Measurements from ENCODE around the gene ATMIN. TPM values are rescaled to one million over a fixed set of nuclear protein-coding genes. Genes with fewer than 3 reads are reported as not detected.

ATMIN gene
- total and polyA plus RNA-seq, 2 donors (not counting 1 experiment from before 2014, with no cell fraction given), result 7.5 to 31.5 TPM

- DNase-seq (no peak), ATAC-seq (ENCODE audit: low read depth) (no peak)
- Histone ChIP-seq H3K4me2 (replicated peaks; ENCODE audit: low read depth, low read length, poor library complexity, severe bottlenecking) (no peak overlapping the region), H4K20me1 (ENCODE audit: control insufficient read depth, insufficient read depth, low read length, poor library complexity, severe bottlenecking) (no peaks in the 10 kb centered on the region), H3K36me3 (replicated peaks in 1 of 2; ENCODE audit: control extremely low read depth in 1 of 2, control insufficient read depth in 1 of 2, extremely low read depth in 1 of 2, insufficient read depth in 2 of 2, low read length in 1 of 2) (peaks cover 0 to 8% of the 10 kb centered on the region in 2 experiments), H3K27ac (ENCODE audit: low read length in 2 of 2) (no peak overlapping the region), H3K27me3 (replicated peaks in 1 of 4; ENCODE audit: control extremely low read depth in 1 of 4, control insufficient read depth in 3 of 4, insufficient read depth in 4 of 4, low read length in 3 of 4) (no peaks in the 10 kb centered on the region), H3K4me3 (ENCODE audit: control extremely low read depth in 1 of 5, extremely low read depth in 1 of 5, insufficient read depth in 1 of 5, low read depth in 2 of 5, low read length in 4 of 5) (no peak overlapping the region), H3K9ac (ENCODE audit: low read length) (no peak overlapping the region), H3K9me3 (ENCODE audit: control extremely low read depth in 1 of 3, control insufficient read depth in 2 of 3, insufficient read depth in 1 of 3, low read length in 2 of 3) (no peaks in the 10 kb centered on the region), H2AFZ (ENCODE audit: insufficient read depth, low read depth, low read length, poor library complexity, severe bottlenecking) (no peak overlapping the region), H3K4me1 (ENCODE audit: control insufficient read depth in 2 of 2, insufficient read depth in 2 of 2, low read length in 2 of 2) (peaks cover 4 to 5% of the 10 kb centered on the region in 2 donors), H3K79me2 (ENCODE audit: control insufficient read depth, insufficient read depth, low read length) (peaks cover 77% of the 10 kb centered on the region)
- Mint-ChIP-seq H3K27me3 (no peaks in the 10 kb centered on the region), H3K4me3 (no peak overlapping the region), H3K9me3 (ENCODE audit: insufficient read depth) (no peaks in the 10 kb centered on the region), H3K4me1 (peaks cover 23% of the 10 kb centered on the region), H3K27ac (no peak overlapping the region)
- no peak for TF ChIP-seq EZH2 (IDR thresholded peaks at IDR 0.05; ENCODE audit: borderline replicate concordance, insufficient read depth, low read depth, low read length, poor library complexity, severe bottlenecking)
- TF ChIP-seq, protein P1, sequence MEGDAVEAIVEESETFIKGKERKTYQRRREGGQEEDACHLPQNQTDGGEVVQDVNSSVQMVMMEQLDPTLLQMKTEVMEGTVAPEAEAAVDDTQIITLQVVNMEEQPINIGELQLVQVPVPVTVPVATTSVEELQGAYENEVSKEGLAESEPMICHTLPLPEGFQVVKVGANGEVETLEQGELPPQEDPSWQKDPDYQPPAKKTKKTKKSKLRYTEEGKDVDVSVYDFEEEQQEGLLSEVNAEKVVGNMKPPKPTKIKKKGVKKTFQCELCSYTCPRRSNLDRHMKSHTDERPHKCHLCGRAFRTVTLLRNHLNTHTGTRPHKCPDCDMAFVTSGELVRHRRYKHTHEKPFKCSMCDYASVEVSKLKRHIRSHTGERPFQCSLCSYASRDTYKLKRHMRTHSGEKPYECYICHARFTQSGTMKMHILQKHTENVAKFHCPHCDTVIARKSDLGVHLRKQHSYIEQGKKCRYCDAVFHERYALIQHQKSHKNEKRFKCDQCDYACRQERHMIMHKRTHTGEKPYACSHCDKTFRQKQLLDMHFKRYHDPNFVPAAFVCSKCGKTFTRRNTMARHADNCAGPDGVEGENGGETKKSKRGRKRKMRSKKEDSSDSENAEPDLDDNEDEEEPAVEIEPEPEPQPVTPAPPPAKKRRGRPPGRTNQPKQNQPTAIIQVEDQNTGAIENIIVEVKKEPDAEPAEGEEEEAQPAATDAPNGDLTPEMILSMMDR (IDR thresholded peaks at IDR 0.05), result no peak
- CTCF ChIA-PET, result no interaction called here
- intact Hi-C loops (cut with micrococcal nuclease), result no loop called here
- POLR2A ChIA-PET, result interaction anchor here (0.6 kb wide), 1 partner anchor 19 kb away, joined by 3 read pairs; no protein-coding TSS in a partner anchor
Observed at GRCh38 chr16:80993834-80994233, 41.8 kb upstream of the ATMIN start.

- no peak for TF ChIP-seq EZH2 (IDR thresholded peaks at IDR 0.05; ENCODE audit: borderline replicate concordance, insufficient read depth, low read depth, low read length, poor library complexity, severe bottlenecking)
- TF ChIP-seq, protein P1 (IDR thresholded peaks at IDR 0.05), result no peak
- Histone ChIP-seq H3K79me2 (ENCODE audit: control insufficient read depth, insufficient read depth, low read length) (peaks cover 83% of the 10 kb centered on the region), H3K36me3 (replicated peaks in 1 of 2; ENCODE audit: control extremely low read depth in 1 of 2, control insufficient read depth in 1 of 2, extremely low read depth in 1 of 2, insufficient read depth in 2 of 2, low read length in 1 of 2) (peaks cover 0 to 8% of the 10 kb centered on the region in 2 experiments), H3K9ac (ENCODE audit: low read length) (no peak overlapping the region), H3K4me3 (ENCODE audit: control extremely low read depth in 1 of 5, extremely low read depth in 1 of 5, insufficient read depth in 1 of 5, low read depth in 2 of 5, low read length in 4 of 5) (no peak overlapping the region), H4K20me1 (ENCODE audit: control insufficient read depth, insufficient read depth, low read length, poor library complexity, severe bottlenecking) (no peaks in the 10 kb centered on the region), H3K4me2 (replicated peaks; ENCODE audit: low read depth, low read length, poor library complexity, severe bottlenecking) (no peak overlapping the region), H3K27me3 (replicated peaks in 1 of 4; ENCODE audit: control extremely low read depth in 1 of 4, control insufficient read depth in 3 of 4, insufficient read depth in 4 of 4, low read length in 3 of 4) (no peaks in the 10 kb centered on the region), H3K9me3 (ENCODE audit: control extremely low read depth in 1 of 3, control insufficient read depth in 2 of 3, insufficient read depth in 1 of 3, low read length in 2 of 3) (no peaks in the 10 kb centered on the region), H2AFZ (ENCODE audit: insufficient read depth, low read depth, low read length, poor library complexity, severe bottlenecking) (no peak overlapping the region), H3K4me1 (ENCODE audit: control insufficient read depth in 2 of 2, insufficient read depth in 2 of 2, low read length in 2 of 2) (peaks cover 4 to 5% of the 10 kb centered on the region in 2 donors), H3K27ac (ENCODE audit: low read length in 2 of 2) (no peak overlapping the region)
- Mint-ChIP-seq H3K4me1 (peaks cover 29% of the 10 kb centered on the region), H3K27ac (no peak overlapping the region), H3K27me3 (no peaks in the 10 kb centered on the region), H3K9me3 (ENCODE audit: insufficient read depth) (no peaks in the 10 kb centered on the region), H3K4me3 (no peak overlapping the region)
- CTCF ChIA-PET, result no interaction called here
- DNase-seq (no peak), ATAC-seq (ENCODE audit: low read depth) (no peak)
- intact Hi-C loops (cut with micrococcal nuclease), result no loop called here
- POLR2A ChIA-PET, result no interaction called here
Observed at GRCh38 chr16:80994451-80994850, 41.2 kb upstream of the ATMIN start.

All from B cell (primary cell).